Activated CD4-positive, alpha-beta memory T cell treated with anti-CD3 and anti-CD28 coated beads for 36 hours (primary cell): ENCODE measurements around the gene KIAA1614. TPM values are rescaled to one million over a fixed set of nuclear protein-coding genes. Genes with fewer than 3 reads are reported as not detected.
"Not testable (repeated sequence)": the region's sequence is repeated elsewhere in the genome, so short reads cannot be mapped to it uniquely, and the experiment has no call there.

Experiments
- CTCF ChIA-PET: fragments of 350-600 bp; sonication (Branson Sonifier 250); formaldehyde crosslinking; loops from one replicate; lab custom pipeline; 2021; ENCODE audit warnings: antibody characterized with exemption, inconsistent platforms; lab: Charles Lee
- POLR2A ChIA-PET: fragments of 350-600 bp; sonication (Branson Sonifier 250); formaldehyde crosslinking; loops from one replicate; lab custom pipeline; 2021; ENCODE audit warnings: antibody characterized with exemption; lab: Charles Lee
- DNase-seq: peaks from one replicate; pipeline ENCODE4 v3.0.0-alpha.2; 2020
- H3K27ac Mint-ChIP-seq: one replicate; pipeline ENCODE4 v1.8.0; 2021; ENCODE audit warnings: mixed read lengths
- H3K27me3 Mint-ChIP-seq: one replicate; pipeline ENCODE4 v1.8.0; 2021; ENCODE audit warnings: mixed read lengths
- H3K36me3 Mint-ChIP-seq: one replicate; pipeline ENCODE4 v1.8.0; 2021; ENCODE audit warnings: mixed read lengths
- H3K4me1 Mint-ChIP-seq: one replicate; pipeline ENCODE4 v1.8.0; 2021; ENCODE audit warnings: low read depth, mixed read lengths
- H3K4me3 Mint-ChIP-seq: one replicate; pipeline ENCODE4 v1.8.0; 2021; ENCODE audit warnings: mild to moderate bottlenecking, mixed read lengths
- H3K9me3 Mint-ChIP-seq: one replicate; pipeline ENCODE4 v1.8.0; 2021; ENCODE audit warnings: mixed read lengths
- intact Hi-C: fragments of 100-400 bp; cut with micrococcal nuclease; formaldehyde crosslinking; loops from one replicate; pipeline ENCODE4 v1.15.1; 2023
- total RNA-seq, 2 experiments: library from RNA; stranded (reverse); gene quantifications; one replicate each; pipeline ENCODE4 v1.2.3, GENCODE V29; 2021

KIAA1614 gene
- total RNA-seq, 2 experiments from 2014 or later: not detected

DNA sequence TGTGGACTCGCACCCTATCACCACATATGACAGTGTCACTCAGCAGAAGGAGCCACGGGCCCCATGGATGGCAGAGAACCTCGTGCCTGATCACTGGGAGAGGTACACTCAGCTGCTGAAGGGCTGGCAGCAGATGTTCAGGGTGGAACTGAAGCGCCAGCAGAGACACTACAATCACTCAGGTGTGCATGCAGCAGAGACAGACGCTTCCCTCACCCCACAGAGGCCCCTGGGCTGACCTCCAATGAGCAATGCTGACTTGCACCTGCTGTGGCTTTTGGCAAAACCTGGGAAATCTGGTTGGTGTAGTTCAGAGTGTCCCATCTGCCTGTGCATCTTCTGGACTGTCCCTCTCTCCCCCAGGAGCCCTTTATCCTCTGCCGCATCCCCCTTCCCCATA lies 51.9 kb downstream of the KIAA1614 start:
- Mint-ChIP-seq H3K27ac (no peak overlapping the region), H3K4me3 (no peak overlapping the region), H3K36me3 (peaks cover 19% of the 10 kb centered on the region), H3K27me3 (no peaks in the 10 kb centered on the region), H3K4me1 (no peaks in the 10 kb centered on the region), H3K9me3 (no peaks in the 10 kb centered on the region)
- intact Hi-C loops: no loop called here
- no peak for DNase-seq
- ChIA-PET POLR2A (no interaction called here), CTCF (no interaction called here)

DNA sequence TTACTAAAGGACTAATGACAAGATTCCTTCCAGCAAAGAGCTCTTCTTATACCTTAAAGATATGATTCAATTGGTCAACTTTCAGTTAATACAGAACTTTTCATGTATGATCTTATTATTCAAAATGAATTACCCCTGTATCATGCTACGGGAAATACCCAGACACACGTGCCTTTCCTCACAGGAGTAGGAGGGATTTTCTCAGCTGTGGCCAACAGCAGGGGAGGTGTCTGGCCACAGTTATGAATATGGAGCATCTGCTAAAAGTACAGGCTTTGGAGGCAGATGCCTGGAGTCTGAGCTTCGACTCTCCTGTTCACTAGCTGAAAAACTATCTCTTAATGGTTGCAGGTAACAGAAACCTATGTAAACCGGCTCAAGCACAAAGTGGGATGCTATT lies 53.6 kb downstream of the KIAA1614 start:
- CTCF ChIA-PET: interaction anchor here (1.3 kb wide), 1 partner anchor 23 kb away, joined by 3 read pairs; no protein-coding TSS in a partner anchor
- H3K27me3 Mint-ChIP-seq: no peaks in the 10 kb centered on the region
- H3K4me3 Mint-ChIP-seq: no peak overlapping the region
- intact Hi-C loops: no loop called here
- no peak for DNase-seq
- H3K36me3 Mint-ChIP-seq: peaks cover 19% of the 10 kb centered on the region
- POLR2A ChIA-PET: no interaction called here
- H3K27ac Mint-ChIP-seq: no peak overlapping the region
- H3K4me1 Mint-ChIP-seq: no peaks in the 10 kb centered on the region
- no peaks in the 10 kb centered on the region for H3K9me3 Mint-ChIP-seq

DNA sequence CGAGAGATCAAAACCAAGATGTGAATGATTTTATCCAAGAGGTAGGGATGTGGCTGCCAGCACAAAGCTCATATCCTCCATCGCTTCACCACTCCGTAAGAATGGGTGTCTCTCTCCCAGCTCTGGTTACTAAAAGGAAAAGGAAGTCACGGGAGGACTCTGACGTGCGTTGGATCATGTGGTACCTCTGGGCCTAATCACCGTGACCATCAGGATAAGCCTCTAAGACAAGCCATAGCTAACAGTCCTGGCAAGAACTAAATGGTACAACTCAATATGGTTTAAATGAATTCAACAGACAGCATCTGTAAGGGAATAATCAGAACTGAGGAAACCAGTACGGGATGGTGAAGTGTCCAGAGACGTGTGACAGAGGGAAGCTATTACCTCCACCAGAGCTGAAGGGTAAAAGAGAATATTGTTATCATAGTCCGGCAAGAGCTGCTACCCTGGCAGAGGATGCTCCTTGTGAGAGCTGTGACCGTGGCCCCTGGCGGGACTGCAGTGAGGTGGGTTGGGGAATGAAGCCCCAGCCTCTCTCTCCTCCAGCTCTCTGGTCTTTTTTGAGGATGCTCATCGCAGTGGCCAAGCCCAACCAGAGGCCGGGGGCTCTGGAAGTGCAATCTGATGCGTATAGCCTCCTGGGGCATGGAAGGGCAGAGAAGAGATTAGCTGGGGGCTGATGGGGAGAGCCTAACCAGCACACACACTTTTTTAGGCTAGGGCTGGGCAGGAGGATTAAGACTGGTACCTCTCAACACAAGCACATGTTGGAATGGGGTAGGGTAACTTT lies 54.2 kb downstream of the KIAA1614 start:
- Mint-ChIP-seq H3K4me3 (no peak overlapping the region), H3K27ac (no peak overlapping the region), H3K4me1 (no peaks in the 10 kb centered on the region), H3K27me3 (no peaks in the 10 kb centered on the region), H3K36me3 (peaks cover 22% of the 10 kb centered on the region), H3K9me3 (no peaks in the 10 kb centered on the region)
- DNase-seq: no peak
- intact Hi-C loops: no loop called here
- CTCF ChIA-PET: interaction anchor here (1.3 kb wide), 1 partner anchor 23 kb away, joined by 3 read pairs; no protein-coding TSS in a partner anchor
- POLR2A ChIA-PET: no interaction called here

DNA sequence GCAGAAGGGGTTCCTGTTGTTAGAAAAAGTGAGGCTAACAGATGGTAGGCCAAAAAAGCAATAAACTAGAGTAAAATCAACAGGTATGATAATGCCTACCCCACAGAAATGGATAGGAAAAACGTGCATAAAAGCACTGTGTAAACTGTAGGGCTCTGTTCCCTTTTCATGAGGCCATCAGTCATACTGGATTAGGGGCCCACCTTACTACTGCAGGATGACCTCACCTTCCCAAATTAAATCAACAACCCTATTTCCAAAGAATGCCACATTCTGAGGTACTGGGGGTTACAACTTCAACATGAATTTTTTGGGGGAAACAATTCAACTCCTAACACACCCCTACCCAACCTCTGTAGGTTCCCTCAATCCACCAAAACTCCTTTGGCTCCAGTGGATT lies 54.9 kb downstream of the KIAA1614 start:
- CTCF ChIA-PET: no interaction called here
- intact Hi-C loops: no loop called here

DNA sequence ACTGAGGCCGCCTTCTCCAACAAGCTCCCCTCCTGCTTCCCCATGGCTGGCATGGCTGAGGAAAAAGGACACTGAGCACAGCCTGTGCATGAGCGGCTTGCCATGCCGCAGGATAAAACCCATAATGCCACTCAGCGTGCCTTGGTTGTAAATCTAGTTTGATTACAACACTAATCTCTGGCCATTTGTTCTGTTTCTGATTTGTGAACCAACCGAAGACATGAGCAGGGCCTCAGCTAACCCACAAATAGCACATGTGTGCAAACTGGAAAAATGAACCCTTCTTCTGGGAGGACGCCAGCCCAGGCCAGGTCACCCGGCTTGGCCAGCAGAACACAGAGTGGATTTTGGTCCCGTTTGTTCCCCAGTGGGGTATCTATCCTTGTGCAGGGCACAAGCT lies 56.1 kb downstream of the KIAA1614 start:
- H3K4me1 Mint-ChIP-seq, intact Hi-C loops, H3K4me3 Mint-ChIP-seq, H3K9me3 Mint-ChIP-seq, DNase-seq, H3K27me3 Mint-ChIP-seq, CTCF ChIA-PET, H3K27ac Mint-ChIP-seq, POLR2A ChIA-PET: not testable (repeated sequence)
- H3K36me3 Mint-ChIP-seq: peaks cover 38% of the 10 kb centered on the region

More for the DNA sequence above, 54.9 kb downstream of the KIAA1614 start:
- peaks cover 26% of the 10 kb centered on the region for H3K36me3 Mint-ChIP-seq
- no peaks in the 10 kb centered on the region for H3K27me3 Mint-ChIP-seq
- POLR2A ChIA-PET: no interaction called here
- no peaks in the 10 kb centered on the region for H3K9me3 Mint-ChIP-seq
- no peaks in the 10 kb centered on the region for H3K4me1 Mint-ChIP-seq
- no peak overlapping the region for H3K27ac Mint-ChIP-seq
- H3K4me3 Mint-ChIP-seq: no peak overlapping the region
- no peak for DNase-seq

DNA sequence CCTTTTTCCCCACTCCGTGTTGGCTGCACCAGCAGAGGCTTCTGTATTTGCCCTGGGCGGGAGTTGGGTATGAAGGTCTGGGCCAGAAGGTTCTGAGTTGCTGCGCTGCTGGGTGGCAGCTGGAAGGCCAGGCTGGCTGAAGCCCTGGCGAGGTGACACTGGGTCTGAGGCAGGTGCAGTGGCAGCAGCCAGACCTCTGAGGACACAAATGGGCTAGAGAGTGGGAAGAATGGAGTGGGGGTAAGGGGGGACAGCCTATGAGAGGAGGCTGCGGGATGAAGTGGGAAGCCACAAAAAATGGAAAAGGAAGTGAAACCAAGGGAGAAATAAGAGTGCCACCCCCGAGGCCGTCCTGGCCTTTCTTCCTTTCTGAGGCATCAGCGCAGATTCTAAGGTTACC lies 56.7 kb downstream of the KIAA1614 start:
- CTCF ChIA-PET: no interaction called here
- no peak overlapping the region for H3K4me3 Mint-ChIP-seq
- intact Hi-C loops: no loop called here
- POLR2A ChIA-PET: no interaction called here
- H3K27me3 Mint-ChIP-seq: no peaks in the 10 kb centered on the region
- H3K4me1 Mint-ChIP-seq: no peaks in the 10 kb centered on the region
- no peak for DNase-seq
- no peaks in the 10 kb centered on the region for H3K9me3 Mint-ChIP-seq
- H3K36me3 Mint-ChIP-seq: peaks cover 38% of the 10 kb centered on the region
- H3K27ac Mint-ChIP-seq: no peak overlapping the region

DNA sequence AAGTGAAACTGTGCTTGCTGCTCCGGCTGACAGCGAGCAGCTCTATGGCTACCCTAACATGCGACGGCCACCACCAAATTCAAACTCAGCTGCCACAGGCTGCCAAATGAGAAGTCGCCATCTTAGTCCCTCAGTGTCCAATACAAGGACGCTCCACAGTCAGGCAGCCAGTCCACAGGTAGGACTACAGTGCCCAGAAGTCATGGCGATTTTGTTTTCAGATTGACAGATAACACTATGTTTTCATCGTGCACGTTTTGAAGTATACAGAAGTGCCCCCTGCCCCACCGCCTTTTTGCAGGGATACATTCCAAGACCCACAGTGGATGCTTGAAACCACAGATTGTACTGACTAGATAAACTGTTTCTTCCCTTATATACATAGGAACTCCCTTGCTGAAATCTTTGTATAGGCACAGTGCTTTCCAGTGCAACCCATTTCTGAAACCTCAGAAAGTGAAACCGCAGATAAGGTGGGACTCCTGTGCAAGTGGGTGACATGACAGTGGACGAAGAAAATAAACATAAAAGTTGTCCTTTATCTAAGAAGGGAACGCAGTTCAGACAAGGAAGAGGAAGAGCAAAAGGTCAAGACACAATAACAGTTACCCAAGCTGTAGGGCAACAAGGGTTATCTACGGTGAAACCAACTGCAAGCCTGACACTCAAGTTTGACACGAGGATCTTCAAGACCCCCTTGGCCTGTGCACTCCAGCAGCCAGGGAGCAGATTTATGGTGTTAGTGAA lies 57.8 kb downstream of the KIAA1614 start:
- intact Hi-C loops: no loop called here
- H3K9me3 Mint-ChIP-seq: no peaks in the 10 kb centered on the region

DNA sequence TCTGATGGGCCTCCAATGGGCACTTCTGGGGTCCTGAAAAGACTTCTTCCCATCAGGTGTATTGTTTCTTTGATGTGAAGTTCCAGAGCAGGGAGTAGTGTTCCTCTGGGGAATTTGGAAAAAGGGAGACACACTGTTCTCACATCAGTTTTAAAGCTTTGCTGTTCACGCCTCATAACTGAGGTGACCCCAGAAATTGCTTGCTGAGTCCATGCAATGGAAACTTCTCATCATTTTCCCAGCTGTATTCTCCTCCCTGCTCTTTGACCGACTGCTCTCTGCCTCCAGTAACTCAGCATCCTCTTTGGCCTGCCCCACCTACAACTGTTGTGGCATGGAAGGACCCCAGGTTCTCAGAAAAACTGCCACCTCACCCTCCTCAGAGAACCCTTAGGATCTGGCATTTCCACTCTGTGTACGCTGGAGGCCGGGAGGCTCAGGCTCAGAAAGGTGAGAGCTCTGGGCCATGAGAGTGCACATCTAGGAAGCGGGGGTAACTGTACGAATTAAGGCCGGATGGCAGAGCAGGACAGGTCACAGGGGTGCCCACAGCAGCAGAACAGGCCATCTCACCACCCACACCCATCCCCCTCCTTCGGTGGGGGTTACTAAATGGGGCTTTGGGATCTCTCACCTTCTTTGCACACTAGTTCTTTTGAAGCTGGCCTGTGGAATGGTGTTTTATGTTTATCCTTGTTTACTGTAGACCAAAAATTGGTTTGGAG lies 58.7 kb downstream of the KIAA1614 start:
- H3K27ac Mint-ChIP-seq: no peak overlapping the region
- H3K9me3 Mint-ChIP-seq: no peaks in the 10 kb centered on the region
- peaks cover 49% of the 10 kb centered on the region for H3K36me3 Mint-ChIP-seq
- H3K4me1 Mint-ChIP-seq: peaks cover 15% of the 10 kb centered on the region
- no peaks in the 10 kb centered on the region for H3K27me3 Mint-ChIP-seq
- ChIA-PET POLR2A (no interaction called here), CTCF (interaction anchor here (1.5 kb wide), 1 partner anchor 171 kb away, joined by 5 read pairs; no protein-coding TSS in a partner anchor)
- H3K4me3 Mint-ChIP-seq: no peak overlapping the region
- intact Hi-C loops: no loop called here
- no peak for DNase-seq

More for the DNA sequence above, 57.8 kb downstream of the KIAA1614 start:
- ChIA-PET POLR2A (no interaction called here), CTCF (no interaction called here)
- Mint-ChIP-seq H3K27ac (no peak overlapping the region), H3K4me1 (peaks cover 5% of the 10 kb centered on the region), H3K4me3 (no peak overlapping the region), H3K27me3 (no peaks in the 10 kb centered on the region), H3K36me3 (peaks cover 41% of the 10 kb centered on the region)
- DNase-seq: no peak

DNA sequence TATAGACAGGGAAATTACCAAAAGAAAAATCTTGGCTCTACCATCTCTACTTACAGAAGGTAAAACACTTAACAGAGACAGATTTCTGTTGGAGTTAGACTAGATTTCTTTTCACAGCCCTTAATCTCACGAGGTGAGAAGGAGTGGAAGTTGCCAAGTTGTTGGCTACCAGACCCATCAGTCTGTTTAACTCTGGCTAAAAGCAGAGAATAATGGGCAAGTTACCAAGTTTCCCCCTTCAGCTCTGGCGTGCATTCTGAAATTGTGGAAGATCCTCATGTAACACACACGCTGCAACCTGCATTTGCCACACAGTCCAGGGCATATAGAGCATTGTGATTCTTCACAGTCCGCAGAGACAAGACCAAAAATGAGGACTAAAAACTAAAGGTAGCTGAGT lies 60.7 kb downstream of the KIAA1614 start:
- no peak overlapping the region for H3K27ac Mint-ChIP-seq
- CTCF ChIA-PET: interaction anchor here (1.0 kb wide), 1 partner anchor 168 kb away, joined by 3 read pairs; no protein-coding TSS in a partner anchor
- DNase-seq: no peak
- H3K9me3 Mint-ChIP-seq: no peaks in the 10 kb centered on the region
- no peaks in the 10 kb centered on the region for H3K27me3 Mint-ChIP-seq
- H3K4me1 Mint-ChIP-seq: peaks cover 26% of the 10 kb centered on the region
- intact Hi-C loops: no loop called here
- POLR2A ChIA-PET: no interaction called here
- H3K36me3 Mint-ChIP-seq: peaks cover 55% of the 10 kb centered on the region
- H3K4me3 Mint-ChIP-seq: no peak overlapping the region

DNA sequence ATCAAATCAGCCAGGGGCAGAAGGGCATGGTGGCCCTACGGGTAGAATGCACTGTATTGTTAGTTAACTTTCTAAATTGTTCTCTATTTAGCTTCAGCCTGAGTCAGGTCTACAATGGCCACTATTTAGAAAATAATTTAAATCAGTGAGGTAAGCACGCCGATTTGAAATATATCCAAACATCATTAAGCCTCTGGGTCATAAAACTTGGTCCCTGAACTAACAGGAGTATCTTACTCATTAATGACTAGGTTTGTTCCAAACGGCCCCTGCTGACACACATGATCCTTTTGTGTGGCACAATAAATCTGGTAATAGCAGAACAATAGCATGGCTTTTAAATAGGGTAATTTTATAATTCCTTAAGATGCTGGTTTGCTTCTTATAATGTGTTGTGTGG lies 61.5 kb downstream of the KIAA1614 start:
- H3K4me1 Mint-ChIP-seq: peaks cover 26% of the 10 kb centered on the region
- no peaks in the 10 kb centered on the region for H3K27me3 Mint-ChIP-seq
- no peak for DNase-seq
- ChIA-PET POLR2A (no interaction called here), CTCF (interaction anchor here (0.6 to 1.0 kb wide), 2 partner anchors 167 to 243 kb away, joined by 3 read pairs; no protein-coding TSS in a partner anchor)
- no peak overlapping the region for H3K27ac Mint-ChIP-seq
- H3K9me3 Mint-ChIP-seq: no peaks in the 10 kb centered on the region
- no peak overlapping the region for H3K4me3 Mint-ChIP-seq
- intact Hi-C loops: no loop called here
- H3K36me3 Mint-ChIP-seq: peaks cover 57% of the 10 kb centered on the region

DNA sequence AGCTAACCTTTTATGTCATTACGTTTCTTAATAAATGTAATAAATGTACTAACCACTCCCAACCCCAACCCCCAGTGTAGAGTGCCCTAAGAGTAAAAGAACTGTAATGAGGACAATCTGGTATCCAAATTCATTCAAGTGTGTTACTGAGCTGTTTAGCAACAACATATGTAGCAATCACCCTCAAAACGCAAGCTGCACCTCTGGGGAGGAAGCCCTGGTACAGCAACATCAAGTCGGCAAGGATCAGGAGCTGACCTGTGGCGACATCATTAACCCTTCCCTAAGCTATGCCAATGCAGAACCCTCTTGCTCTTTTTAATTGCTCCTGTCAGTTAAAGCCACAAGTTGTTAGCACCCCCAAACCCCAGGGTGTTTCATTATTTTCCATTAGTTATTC lies 62.9 kb downstream of the KIAA1614 start:
- CTCF ChIA-PET: interaction anchor here (0.6 to 1.6 kb wide), 5 partner anchors 26 to 210 kb away, joined by 3 to 5 read pairs (median 4); no protein-coding TSS in a partner anchor
- no peak for DNase-seq
- H3K4me1 Mint-ChIP-seq: peaks cover 26% of the 10 kb centered on the region
- H3K36me3 Mint-ChIP-seq: peaks cover 53% of the 10 kb centered on the region
- intact Hi-C loops: no loop called here
- no peaks in the 10 kb centered on the region for H3K27me3 Mint-ChIP-seq
- H3K9me3 Mint-ChIP-seq: no peaks in the 10 kb centered on the region
- POLR2A ChIA-PET: no interaction called here
- no peak overlapping the region for H3K27ac Mint-ChIP-seq
- H3K4me3 Mint-ChIP-seq: no peak overlapping the region

DNA sequence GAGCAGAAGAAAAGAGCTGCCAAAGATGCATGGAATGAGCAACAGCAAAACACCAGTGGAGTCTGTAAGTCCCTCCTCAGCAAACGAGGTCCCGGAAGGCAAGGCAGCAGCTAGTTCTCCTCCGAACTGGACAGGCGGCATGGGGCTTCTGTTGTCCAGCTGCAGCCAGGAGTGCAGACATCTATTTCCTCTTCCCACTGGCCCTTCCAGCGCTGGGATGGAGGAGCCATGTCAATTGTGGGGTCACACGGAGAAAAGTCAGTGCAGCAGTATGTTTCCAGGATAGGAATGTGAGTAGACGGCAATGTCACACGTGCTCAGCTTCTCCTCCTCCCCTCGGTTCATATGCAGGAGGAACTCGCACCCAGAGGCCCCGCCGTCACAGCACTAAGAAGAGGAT lies 63.5 kb downstream of the KIAA1614 start:
- Mint-ChIP-seq H3K4me3 (no peak overlapping the region), H3K9me3 (no peaks in the 10 kb centered on the region), H3K36me3 (peaks cover 53% of the 10 kb centered on the region), H3K4me1 (peaks cover 30% of the 10 kb centered on the region), H3K27ac (no peak overlapping the region), H3K27me3 (no peaks in the 10 kb centered on the region)
- DNase-seq: no peak
- CTCF ChIA-PET: interaction anchor here (0.7 to 1.6 kb wide), 3 partner anchors 27 to 191 kb away, joined by 3 to 5 read pairs (median 3); no protein-coding TSS in a partner anchor
- intact Hi-C loops: no loop called here
- POLR2A ChIA-PET: no interaction called here
